Right cardiac atrium (tissue), 5 donors: Measurements from ENCODE around the gene PRTFDC1. TPM values are rescaled to one million over a fixed set of nuclear protein-coding genes. Genes with fewer than 3 reads are reported as not detected.
A peak's percentile ranks its signal among the peaks of the same experiment; 100 is the strongest.

Experiments used
- ATAC-seq, 2 donors: fragments of 200-7000 bp; cut with Tn5 transposase; one replicate each; pipeline versions ENCODE4 v1.8.0 to v1.9.1; 2020; ENCODE audit warnings: moderate library complexity in 2 of 2, mild to moderate bottlenecking in 1 of 2
- DNase-seq, 3 donors: peaks; one replicate each; pipeline ENCODE4 v3.0.0-alpha.2; 2020
- H3K27ac ChIP-seq: one replicate; pipeline ENCODE4 v1.5.1; 2013; ENCODE audit warnings: mild to moderate bottlenecking, low read length, control low read depth, moderate library complexity
- H3K27me3 ChIP-seq: one replicate; pipeline ENCODE4 v1.6.1; 2013; ENCODE audit not compliant: control insufficient read depth, insufficient read depth
- H3K4me1 ChIP-seq: one replicate; pipeline ENCODE4 v1.6.1; 2013; ENCODE audit warnings: low read length; ENCODE audit not compliant: control insufficient read depth, insufficient read depth
- H3K4me3 ChIP-seq: one replicate; pipeline ENCODE4 v1.5.1; 2013; ENCODE audit warnings: low read length, control low read depth
- H3K9me3 ChIP-seq: one replicate; pipeline ENCODE4 v1.6.1; 2013; ENCODE audit warnings: low read length; ENCODE audit not compliant: control insufficient read depth
- WGBS: extraction: QIAGEN DNeasy Blood & Tissue Kit; methylation state at CpG from one replicate; pipeline ENCODE4 v1.1.7; 2013; 5-methylcytosine and 5-hydroxymethylcytosine counted together
- intact Hi-C, 4 donors: fragments of 100-400 bp; cut with DNase I; formaldehyde crosslinking; loops; one replicate each; pipeline versions ENCODE4 v1.11.0 to v1.14.0; 2022 to 2023
- polyA plus RNA-seq: library from polyadenylated mRNA; stranded (reverse); fragments of 200-250 nt; gene quantifications from one replicate; pipeline ENCODE4 v1.2.3, GENCODE V29; 2013
- total RNA-seq, 4 donors: library from RNA; stranded (reverse); fragmentation: NEBNext Ultra II Directional; extraction: Animal tissue kit (Norgen Biotek cat#: 25700); gene quantifications; one replicate each; pipeline ENCODE4 v1.2.1, GENCODE V29; 2021
- donor health status: healthy with polysubstance abuse.
- donor health status: DM: no; HTN: yes; CAD: no.
- donor health status: DM: no; HTN: no; CAD: no.
- donor health status: DM: no; HTN: yes; CAD: no; lungs with severe emphysema.
- donor health status: DM: yes; HTN: yes; CAD: no.

PRTFDC1 gene
- total and polyA plus RNA-seq, 5 donors = 7.6 to 11.2 (median 10.4) TPM

DNA sequence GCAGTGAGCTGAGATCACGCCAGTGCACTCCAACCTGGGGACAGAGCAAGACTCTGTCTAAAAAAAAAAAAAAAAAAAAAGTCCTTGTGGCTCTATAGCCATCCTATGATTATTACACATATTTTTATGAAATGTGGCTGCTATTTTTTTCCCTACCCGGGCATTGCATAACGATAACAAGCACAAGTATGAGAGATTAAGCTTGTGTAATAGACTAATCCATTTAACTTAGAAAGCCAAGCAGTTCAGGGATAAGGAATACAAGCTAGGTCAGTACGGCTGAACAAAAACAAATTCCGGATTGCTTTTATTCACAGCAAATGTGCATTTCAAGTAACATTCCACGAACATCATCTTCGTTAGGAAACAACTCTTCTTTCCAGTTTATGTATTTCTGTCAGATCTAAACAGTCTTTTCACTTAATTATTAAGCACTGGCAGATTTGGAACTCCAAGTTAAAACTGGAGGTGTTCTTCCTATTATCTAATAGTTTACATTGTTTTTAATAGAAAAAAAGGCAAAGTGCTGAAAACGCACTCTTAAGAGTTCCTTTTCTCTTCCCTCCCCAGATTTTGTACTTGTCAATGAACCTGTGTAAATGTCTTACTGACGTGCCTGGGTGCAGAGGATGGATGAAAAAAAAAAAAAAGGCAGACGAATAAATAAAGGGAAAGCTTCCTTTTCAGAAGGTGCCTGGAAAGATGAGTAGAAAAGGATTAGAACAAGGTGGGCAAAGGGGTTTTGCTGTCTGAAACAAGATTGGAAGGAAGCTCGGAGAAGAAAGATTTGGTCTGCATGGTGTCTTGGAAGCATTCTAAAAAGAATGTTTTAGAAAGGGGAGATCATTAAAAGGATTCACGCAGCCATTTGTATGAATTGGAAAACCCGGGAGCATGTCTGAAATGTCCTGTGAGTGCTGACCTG lies 81.1 kb downstream of the PRTFDC1 start:
- DNase-seq (no peak), ATAC-seq (peak; percentile 28 to 61)
- H3K27me3 ChIP-seq = no peaks in the 10 kb centered on the region
- no peaks in the 10 kb centered on the region for H3K4me1 ChIP-seq
- WGBS = 72% methylated on average over 13 of the region's 13 CpGs
- no peak overlapping the region for H3K4me3 ChIP-seq
- intact Hi-C loops = no loop called here
- H3K9me3 ChIP-seq = no peaks in the 10 kb centered on the region
- H3K27ac ChIP-seq = no peak overlapping the region

DNA sequence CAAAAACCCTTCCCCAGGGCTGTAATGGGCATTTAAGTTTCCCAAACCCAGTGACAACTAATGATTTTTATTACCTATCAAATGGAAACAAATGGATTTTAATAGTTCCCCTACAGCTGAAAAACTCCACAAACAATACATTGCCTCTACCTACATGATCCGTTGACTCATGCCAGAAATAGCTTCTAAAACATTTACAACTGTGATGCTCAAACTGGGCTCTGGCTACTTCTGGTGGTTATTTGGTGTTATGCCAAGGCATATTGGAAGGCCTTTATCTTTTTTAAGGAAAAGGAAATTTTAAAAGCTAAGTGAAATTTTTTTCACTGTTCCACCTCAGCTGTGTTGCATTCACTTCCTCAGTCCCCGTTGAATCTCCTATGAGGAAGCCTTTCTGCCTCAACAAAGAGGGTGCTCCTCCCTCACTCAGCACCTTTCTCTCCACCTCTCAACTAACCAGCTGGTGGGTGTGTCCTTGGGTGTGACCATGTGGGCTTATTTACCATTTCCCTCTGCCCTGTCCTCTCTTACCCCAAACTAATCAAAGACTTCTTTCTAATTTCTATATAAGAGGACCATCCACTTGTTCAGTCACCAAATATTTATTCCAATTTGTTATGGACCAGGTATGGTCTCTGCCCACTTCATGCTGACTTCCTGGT lies 82.9 kb downstream of the PRTFDC1 start:
- no peaks in the 10 kb centered on the region for H3K9me3 ChIP-seq
- 38% methylated on average over 2 of the region's 2 CpGs for WGBS
- H3K27me3 ChIP-seq = no peaks in the 10 kb centered on the region
- intact Hi-C loops = no loop called here
- no peak overlapping the region for H3K27ac ChIP-seq
- no peaks in the 10 kb centered on the region for H3K4me1 ChIP-seq
- no peak for ATAC-seq
- DNase-seq = no peak
- no peak overlapping the region for H3K4me3 ChIP-seq

DNA sequence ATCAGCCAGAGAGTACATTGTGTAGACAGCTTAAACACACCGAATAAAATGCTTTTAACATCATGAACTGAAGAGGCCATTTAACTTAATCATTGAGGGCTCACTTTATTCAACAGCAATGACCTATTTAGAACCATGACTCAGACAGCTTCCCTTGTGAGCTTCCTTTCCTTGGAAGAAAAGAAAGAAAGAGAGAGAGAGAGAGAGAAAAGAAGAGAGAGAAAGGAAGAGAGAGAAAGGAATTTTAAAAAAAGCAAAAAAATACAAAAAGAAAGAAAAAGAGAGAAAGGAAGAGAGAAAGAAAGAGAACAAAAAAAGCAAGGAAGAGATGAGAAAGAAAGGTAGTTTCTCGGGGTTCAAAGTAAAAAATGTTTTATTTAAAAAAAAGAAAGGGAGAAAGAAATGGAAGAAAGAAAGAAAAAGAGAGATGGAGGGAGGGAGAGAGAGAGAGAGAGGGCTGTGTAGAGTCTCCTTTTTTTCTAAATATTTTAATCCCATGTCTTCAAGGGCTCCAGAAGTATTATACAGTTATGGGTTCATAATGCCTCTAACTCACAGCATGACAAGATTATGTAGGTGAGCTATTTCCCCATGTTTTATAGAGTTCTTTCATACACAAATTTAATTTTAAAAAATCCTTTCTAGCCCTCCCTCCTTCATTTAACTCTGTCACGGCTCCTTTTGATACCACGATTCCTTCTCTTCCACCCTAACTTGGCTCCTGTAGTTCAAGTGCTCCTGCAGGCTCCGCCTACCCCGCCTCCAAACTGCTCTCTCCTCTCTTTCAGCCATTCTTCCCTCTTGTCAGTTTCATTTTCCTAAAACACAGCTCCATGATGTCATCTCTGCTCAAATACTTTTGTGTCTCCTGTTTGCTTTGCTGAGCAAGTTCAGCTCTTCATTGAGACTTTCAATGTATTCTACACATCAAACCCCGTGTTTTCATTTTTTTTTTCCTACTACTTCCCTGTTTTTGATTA lies 85.5 kb downstream of the PRTFDC1 start:
- Histone ChIP-seq H3K27ac (no peak overlapping the region), H3K4me1 (no peaks in the 10 kb centered on the region), H3K4me3 (peak overlapping the region; percentile 38), H3K27me3 (no peaks in the 10 kb centered on the region), H3K9me3 (no peaks in the 10 kb centered on the region)
- DNase-seq (peak; percentile 72 to 90 (median 79)), ATAC-seq (peak; percentile 92)
- 49% methylated on average over 7 of the region's 7 CpGs for WGBS
- intact Hi-C loops = no loop called here

DNA sequence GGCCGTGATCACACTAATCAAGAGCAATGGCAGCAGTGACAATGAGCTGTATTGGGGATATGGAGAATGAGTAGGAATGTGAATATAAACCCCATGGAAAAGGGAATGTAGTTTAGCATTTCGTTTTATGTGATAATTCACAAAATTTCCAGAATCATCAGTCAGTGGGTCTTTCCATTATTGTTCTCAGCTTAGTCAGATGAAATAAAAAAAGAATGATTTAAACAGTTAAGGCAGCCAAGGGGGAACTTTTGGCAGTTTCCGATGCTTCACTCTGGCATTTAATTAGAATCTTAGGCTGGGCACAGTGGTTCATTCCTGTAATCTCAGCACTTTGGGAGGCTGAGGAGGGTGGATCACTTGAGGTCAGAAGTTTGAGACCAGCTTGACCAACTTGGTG lies 86.6 kb downstream of the PRTFDC1 start:
- intact Hi-C loops = no loop called here
- Histone ChIP-seq H3K27ac (no peak overlapping the region), H3K27me3 (no peaks in the 10 kb centered on the region), H3K4me1 (no peaks in the 10 kb centered on the region), H3K4me3 (no peak overlapping the region), H3K9me3 (no peaks in the 10 kb centered on the region)
- DNase-seq (no peak), ATAC-seq (no peak)
- WGBS = 85% methylated on average over 3 of the region's 3 CpGs

DNA sequence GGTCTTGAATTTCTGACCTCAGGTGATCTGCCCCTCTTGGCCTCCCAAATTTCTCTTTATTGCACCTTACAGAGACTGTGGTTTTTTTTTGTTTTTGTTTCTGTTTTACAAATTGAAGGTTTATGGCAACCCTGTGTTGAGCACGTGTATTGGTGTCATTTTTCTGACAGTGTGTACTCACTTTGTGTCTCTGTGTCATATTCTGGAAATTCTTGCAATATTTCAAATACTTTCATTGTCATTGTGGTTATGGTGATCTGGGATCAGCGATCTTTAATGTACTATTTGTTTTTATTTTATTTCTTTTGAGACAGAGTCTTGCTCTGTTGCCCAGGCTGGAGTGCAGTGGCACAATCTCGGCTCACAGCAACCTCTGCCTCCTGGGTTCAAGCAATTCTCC lies 89.8 kb downstream of the PRTFDC1 start:
- no peak for ATAC-seq
- Histone ChIP-seq H3K27me3 (no peaks in the 10 kb centered on the region), H3K27ac (no peak overlapping the region), H3K4me3 (no peak overlapping the region), H3K4me1 (no peaks in the 10 kb centered on the region), H3K9me3 (no peaks in the 10 kb centered on the region)
- no peak for DNase-seq
- intact Hi-C loops = no loop called here
- 92% methylated on average over 3 of the region's 3 CpGs for WGBS

- WGBS = 55% methylated on average over 10 of the region's 10 CpGs
- no peaks in the 10 kb centered on the region for H3K4me1 ChIP-seq
- no peaks in the 10 kb centered on the region for H3K9me3 ChIP-seq
- H3K27ac ChIP-seq = no peak overlapping the region
- DNase-seq (no peak), ATAC-seq (no peak)
- intact Hi-C loops = no loop called here
- H3K27me3 ChIP-seq = no peaks in the 10 kb centered on the region
- H3K4me3 ChIP-seq = no peak overlapping the region
Observed at GRCh38 chr10:24858288-24859270, 93.8 kb downstream of the PRTFDC1 start.

DNA sequence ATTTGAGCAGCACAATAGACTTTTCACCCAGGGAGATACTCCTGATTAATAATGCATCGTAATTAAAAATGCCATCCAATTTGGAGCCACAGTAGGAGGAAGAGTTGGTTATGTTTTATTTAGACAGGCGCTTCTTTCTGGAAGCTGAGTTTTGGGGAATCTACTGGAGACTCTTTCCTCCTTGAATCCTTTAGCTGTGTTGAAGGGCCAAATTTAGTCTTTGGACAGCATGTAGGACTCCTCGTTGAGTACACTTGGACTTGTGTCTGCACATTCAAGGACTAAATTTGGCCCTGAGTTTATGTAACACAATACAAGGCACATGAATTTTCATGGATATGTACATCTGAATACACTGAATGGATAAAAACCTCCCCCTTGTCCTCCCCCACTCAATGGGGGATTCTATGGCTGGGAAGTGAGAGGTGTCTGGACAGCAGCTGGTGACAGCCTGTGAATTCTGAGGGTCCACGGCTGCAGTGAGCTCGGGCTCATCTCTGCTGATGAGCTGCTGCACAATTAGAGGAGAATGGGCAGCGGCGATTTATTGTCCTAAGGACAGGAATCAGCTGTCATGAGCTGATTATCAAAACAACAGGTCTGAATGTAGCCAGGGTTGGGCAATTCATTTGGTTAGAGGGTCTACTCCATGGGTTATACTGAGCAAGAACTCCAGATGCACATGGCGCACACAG lies 95.2 kb downstream of the PRTFDC1 start:
- H3K27ac ChIP-seq = no peak overlapping the region
- intact Hi-C loops = no loop called here
- WGBS = 73% methylated on average over 8 of the region's 8 CpGs
- H3K9me3 ChIP-seq = no peaks in the 10 kb centered on the region
- no peak for ATAC-seq
- no peaks in the 10 kb centered on the region for H3K27me3 ChIP-seq
- H3K4me1 ChIP-seq = no peaks in the 10 kb centered on the region
- no peak for DNase-seq
- no peak overlapping the region for H3K4me3 ChIP-seq

GRCh38 chr10:24854256-24854655 lies 98.2 kb downstream of the PRTFDC1 start:
- WGBS = 89% methylated on average over 6 of the region's 6 CpGs
- intact Hi-C loops = no loop called here
- Histone ChIP-seq H3K27me3 (no peaks in the 10 kb centered on the region), H3K4me3 (no peak overlapping the region), H3K4me1 (no peaks in the 10 kb centered on the region), H3K27ac (no peak overlapping the region), H3K9me3 (no peaks in the 10 kb centered on the region)
- DNase-seq = no peak
- no peak for ATAC-seq

DNA sequence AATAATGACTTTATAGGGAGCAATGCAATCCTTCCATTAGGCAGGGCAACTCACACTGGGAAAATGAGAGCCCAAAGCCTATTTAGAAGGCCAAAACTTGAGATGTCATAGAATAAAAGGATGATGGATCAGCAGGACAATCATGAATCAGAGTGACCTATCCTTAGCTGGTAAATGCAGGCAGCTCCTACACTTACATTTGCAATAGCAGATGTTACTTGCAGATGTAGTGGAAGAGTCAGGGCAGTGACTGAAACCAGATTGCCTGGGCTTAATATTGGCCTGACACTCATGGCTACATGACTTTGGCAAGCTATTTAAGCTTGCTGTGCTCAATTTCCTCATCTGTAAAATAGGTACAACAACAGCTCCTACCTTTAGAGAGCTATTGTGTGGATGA lies 98.7 kb downstream of the PRTFDC1 start:
- no peaks in the 10 kb centered on the region for H3K9me3 ChIP-seq
- H3K27ac ChIP-seq = no peak overlapping the region
- no peaks in the 10 kb centered on the region for H3K27me3 ChIP-seq
- no peak overlapping the region for H3K4me3 ChIP-seq
- H3K4me1 ChIP-seq = no peaks in the 10 kb centered on the region
- ATAC-seq = no peak
- no peak for DNase-seq
- intact Hi-C loops = no loop called here
